ENCODE results near the gene ZPBP2. TPM values are rescaled to one million over a fixed set of nuclear protein-coding genes. Genes with fewer than 3 reads are reported as not detected.

Gene ZPBP2
- total and polyA plus RNA-seq, 9 of the 15 experiments (the other 6 are each of a cell fraction or from before 2014, with no cell fraction given): not detected

- Histone ChIP-seq H3K4me1 (replicated peaks in 1 of 2; ENCODE audit: control insufficient read depth in 2 of 2, insufficient read depth in 2 of 2, low read length in 2 of 2) (peaks cover 0 to 6% of the 10 kb centered on the region in 2 experiments; a peak in 1 of 5 replicates), H2AFZ (ENCODE audit: low read depth, low read length) (no peak overlapping the region), H3K79me2 (ENCODE audit: control insufficient read depth, insufficient read depth, low read length) (no peaks in the 10 kb centered on the region), H3K4me2 (ENCODE audit: insufficient read depth, low read length) (no peak overlapping the region), H3K36me3 (ENCODE audit: control insufficient read depth, insufficient read depth, low read length) (no peaks in the 10 kb centered on the region), H3K9me1 (ENCODE audit: control insufficient read depth, insufficient read depth, low read length) (no peaks in the 10 kb centered on the region), H3K9me3 (replicated peaks; ENCODE audit: control insufficient read depth, insufficient read depth, low read depth, low read length) (no peaks in the 10 kb centered on the region), H3K27ac (ENCODE audit: extremely low read depth, low read depth, low read length) (no peak overlapping the region), H3K4me3 (no peak overlapping the region), H4K20me1 (replicated peaks; ENCODE audit: control insufficient read depth, insufficient read depth, low read length) (no peaks in the 10 kb centered on the region), H3K27me3 (ENCODE audit: control insufficient read depth in 2 of 2, insufficient read depth in 2 of 2, low read length in 2 of 2) (peaks cover 3 to 17% of the 10 kb centered on the region in 2 experiments), H3K9ac (ENCODE audit: insufficient read depth in 1 of 2, low read depth in 2 of 2, low read length in 2 of 2) (no peak overlapping the region)
- TF ChIP-seq TGIF2 (CRISPR knock-in tag; IDR thresholded peaks at IDR 0.05) (no peak), SMARCE1 (IDR thresholded peaks at IDR 0.05) (no peak), SRSF3 (IDR thresholded peaks at IDR 0.05; ENCODE audit: insufficient read depth, low read length) (no peak), ZNF311 (CRISPR knock-in tag; IDR thresholded peaks at IDR 0.05) (no peak), MECOM (CRISPR knock-in tag; IDR thresholded peaks at IDR 0.05) (no peak)
- 17% methylated on average over 1 of the region's 1 CpG for WGBS (ENCODE audit: insufficient coverage, low coverage, missing lambda C conversion rate)
- intact Hi-C loops (cut with micrococcal nuclease) (no loop called here), in situ Hi-C loops (cut with MboI) (no loop called here)
- no TSS peak for BruUV-seq (replicated peaks)
- ATAC-seq (no peak), FAIRE-seq (no peak), DNase-seq (ENCODE audit: extremely low read depth in 1 of 4, low spot score in 3 of 4) (no peak)
- POLR2A ChIA-PET: no interaction called here
- CTCF ChIA-PET (ENCODE audit: low intra/inter-chr PET ratio): no interaction called here
Measured at GRCh38 chr17:39870776-39871175, 2.8 kb downstream of the ZPBP2 start.

- H3K27me3 ChIP-seq (ENCODE audit: control insufficient read depth in 2 of 2, insufficient read depth in 2 of 2, low read length in 2 of 2): peaks cover 2 to 18% of the 10 kb centered on the region in 2 experiments; a peak in 4 of 5 replicates
- ATAC-seq: no peak
- no TSS peak for BruUV-seq (replicated peaks)
- no peak for FAIRE-seq
- intact Hi-C loops (cut with micrococcal nuclease): no loop called here
- ChIA-PET CTCF (ENCODE audit: low intra/inter-chr PET ratio) (no interaction called here), POLR2A (no interaction called here)
- H3K4me2 ChIP-seq (ENCODE audit: insufficient read depth, low read length): no peak overlapping the region
- H3K4me3 ChIP-seq: no peak overlapping the region
- no peak overlapping the region for H3K9ac ChIP-seq (ENCODE audit: insufficient read depth in 1 of 2, low read depth in 2 of 2, low read length in 2 of 2)
- H3K4me1 ChIP-seq (replicated peaks in 1 of 2; ENCODE audit: control insufficient read depth in 2 of 2, insufficient read depth in 2 of 2, low read length in 2 of 2): peaks cover 0 to 6% of the 10 kb centered on the region in 2 experiments; a peak in 1 of 5 replicates
- no peaks in the 10 kb centered on the region for H3K79me2 ChIP-seq (ENCODE audit: control insufficient read depth, insufficient read depth, low read length)
- H2AFZ ChIP-seq (ENCODE audit: low read depth, low read length): no peak overlapping the region
- H4K20me1 ChIP-seq (replicated peaks; ENCODE audit: control insufficient read depth, insufficient read depth, low read length): no peaks in the 10 kb centered on the region
- no peak overlapping the region for H3K27ac ChIP-seq (ENCODE audit: extremely low read depth, low read depth, low read length)
- DNase-seq (ENCODE audit: extremely low read depth in 1 of 4, low spot score in 3 of 4): no peak
- no peaks in the 10 kb centered on the region for H3K9me1 ChIP-seq (ENCODE audit: control insufficient read depth, insufficient read depth, low read length)
- no peaks in the 10 kb centered on the region for H3K36me3 ChIP-seq (ENCODE audit: control insufficient read depth, insufficient read depth, low read length)
- in situ Hi-C loops (cut with MboI): no loop called here
- 4% methylated on average over 2 of the region's 2 CpGs for WGBS (ENCODE audit: insufficient coverage, low coverage, missing lambda C conversion rate)
- no peaks in the 10 kb centered on the region for H3K9me3 ChIP-seq (replicated peaks; ENCODE audit: control insufficient read depth, insufficient read depth, low read depth, low read length)
- no peak for TF ChIP-seq ZNF253 (CRISPR knock-in tag; conservative IDR thresholded peaks at IDR 0.05)
- no peak for TF ChIP-seq ATF7 (IDR thresholded peaks at IDR 0.05)
- no peak for TF ChIP-seq SMAD4 (CRISPR knock-in tag; conservative IDR thresholded peaks at IDR 0.05)
- no peak for TF ChIP-seq ZMIZ1 (IDR thresholded peaks at IDR 0.05; ENCODE audit: low read depth in 2 of 2, low read length in 2 of 2)
- no peak for TF ChIP-seq ZBTB17 (CRISPR knock-in tag; IDR thresholded peaks at IDR 0.05)
- TF ChIP-seq RAD51 (IDR thresholded peaks at IDR 0.05; ENCODE audit: borderline replicate concordance, low read depth): no peak
- TF ChIP-seq ZNF324 (CRISPR knock-in tag; IDR thresholded peaks at IDR 0.05): no peak
- TF ChIP-seq HMGXB4 (CRISPR knock-in tag; IDR thresholded peaks at IDR 0.05): no peak
Measured at GRCh38 chr17:39871801-39872200, 3.8 kb downstream of the ZPBP2 start.

Data from K562 (cell line).